Fibroblast of peridontal ligament (primary cell): Measurements from ENCODE around the gene PCDHA6.
"Not testable (repeated sequence)": the region's sequence is repeated elsewhere in the genome, so short reads cannot be mapped to it uniquely, and the experiment has no call there.

Experiments used
- DNase-seq: peaks from one replicate; pipeline ENCODE4 v3.0.0-alpha.2; 2010; ENCODE audit errors: extremely low read depth

Gene PCDHA6

DNA sequence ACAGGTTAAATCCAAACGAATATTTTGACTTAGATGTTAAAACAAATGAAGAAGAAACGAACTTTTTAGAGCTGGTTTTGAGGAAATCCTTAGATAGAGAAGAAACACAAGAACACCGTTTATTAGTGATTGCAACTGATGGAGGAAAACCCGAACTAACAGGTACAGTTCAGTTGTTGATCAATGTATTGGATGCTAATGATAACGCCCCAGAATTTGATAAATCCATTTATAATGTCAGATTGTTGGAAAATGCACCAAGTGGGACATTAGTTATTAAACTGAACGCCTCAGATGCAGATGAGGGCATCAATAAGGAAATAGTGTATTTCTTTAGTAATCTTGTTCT lies 5.5 kb upstream of the PCDHA6 start:
- no peak for DNase-seq

DNA sequence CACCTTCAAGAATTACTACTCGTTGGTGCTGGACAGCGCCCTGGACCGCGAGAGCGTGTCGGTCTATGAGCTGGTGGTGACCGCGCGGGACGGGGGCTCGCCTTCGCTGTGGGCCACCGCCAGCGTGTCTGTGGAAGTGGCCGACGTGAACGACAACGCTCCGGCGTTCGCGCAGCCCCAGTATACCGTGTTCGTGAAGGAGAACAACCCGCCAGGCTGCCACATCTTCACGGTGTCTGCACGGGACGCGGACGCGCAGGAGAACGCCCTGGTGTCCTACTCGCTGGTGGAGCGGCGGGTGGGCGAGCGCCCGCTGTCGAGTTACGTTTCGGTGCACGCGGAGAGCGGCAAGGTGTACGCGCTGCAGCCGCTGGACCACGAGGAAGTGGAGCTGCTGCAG lies 4.8 kb upstream of the PCDHA6 start:
- DNase-seq, result not testable (repeated sequence)

DNA sequence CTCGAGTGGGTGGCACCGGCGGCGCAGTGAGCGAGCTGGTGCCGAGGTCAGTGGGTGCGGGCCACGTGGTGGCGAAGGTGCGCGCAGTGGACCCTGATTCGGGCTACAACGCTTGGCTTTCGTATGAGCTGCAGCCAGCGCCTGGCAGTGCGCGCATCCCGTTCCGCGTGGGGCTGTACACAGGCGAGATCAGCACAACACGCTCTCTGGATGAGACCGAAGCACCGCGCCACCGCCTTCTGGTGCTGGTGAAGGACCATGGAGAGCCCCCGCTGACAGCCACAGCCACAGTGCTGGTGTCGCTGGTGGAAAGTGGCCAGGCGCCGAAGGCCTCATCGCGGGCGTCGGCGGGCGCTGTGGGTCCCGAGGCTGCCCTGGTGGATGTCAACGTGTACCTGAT lies 4.3 kb upstream of the PCDHA6 start:
- DNase-seq, result no peak

DNA sequence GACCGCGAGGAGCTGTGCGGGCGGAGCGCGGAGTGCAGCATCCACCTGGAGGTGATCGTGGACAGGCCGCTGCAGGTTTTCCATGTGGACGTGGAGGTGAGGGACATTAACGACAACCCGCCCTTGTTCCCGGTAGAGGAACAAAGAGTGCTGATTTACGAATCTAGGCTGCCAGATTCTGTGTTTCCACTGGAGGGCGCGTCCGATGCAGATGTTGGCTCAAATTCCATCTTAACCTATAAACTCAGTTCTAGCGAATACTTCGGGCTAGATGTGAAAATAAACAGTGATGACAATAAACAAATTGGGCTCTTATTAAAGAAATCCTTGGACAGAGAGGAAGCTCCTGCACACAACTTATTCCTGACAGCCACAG lies 590 bp downstream of the PCDHA6 start:
- DNase-seq, result no peak

DNA sequence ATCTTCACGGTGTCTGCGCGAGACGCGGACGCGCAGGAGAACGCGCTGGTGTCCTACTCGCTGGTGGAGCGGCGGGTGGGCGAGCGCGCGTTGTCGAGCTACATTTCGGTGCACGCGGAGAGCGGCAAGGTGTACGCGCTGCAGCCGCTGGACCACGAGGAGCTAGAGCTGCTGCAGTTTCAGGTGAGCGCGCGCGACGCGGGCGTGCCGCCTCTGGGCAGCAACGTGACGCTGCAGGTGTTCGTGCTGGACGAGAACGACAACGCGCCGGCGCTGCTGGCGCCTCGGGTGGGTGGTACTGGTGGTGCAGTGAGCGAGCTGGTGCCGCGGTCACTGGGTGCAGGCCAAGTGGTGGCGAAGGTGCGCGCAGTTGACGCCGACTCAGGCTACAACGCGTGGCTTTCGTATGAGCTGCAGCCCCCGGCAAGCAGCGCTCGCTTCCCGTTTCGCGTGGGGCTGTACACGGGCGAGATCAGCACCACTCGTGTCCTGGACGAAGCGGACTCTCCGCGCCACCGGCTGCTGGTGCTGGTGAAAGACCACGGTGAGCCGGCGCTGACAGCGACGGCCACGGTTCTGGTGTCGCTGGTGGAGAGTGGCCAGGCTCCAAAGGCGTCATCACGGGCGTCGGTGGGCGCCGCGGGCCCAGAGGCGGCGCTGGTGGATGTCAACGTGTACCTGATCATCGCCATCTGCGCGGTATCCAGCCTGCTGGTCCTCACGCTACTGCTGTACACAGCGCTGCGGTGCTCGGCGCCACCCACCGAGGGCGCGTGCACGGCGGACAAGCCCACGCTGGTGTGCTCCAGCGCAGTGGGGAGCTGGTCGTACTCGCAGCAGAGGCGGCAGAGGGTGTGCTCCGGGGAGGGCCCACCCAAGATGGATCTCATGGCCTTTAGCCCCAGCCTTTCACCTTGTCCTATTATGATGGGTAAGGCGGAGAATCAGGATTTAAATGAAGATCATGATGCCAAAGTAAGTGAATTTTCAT lies 2.0 kb downstream of the PCDHA6 start:
- DNase-seq, result not testable (repeated sequence)

DNA sequence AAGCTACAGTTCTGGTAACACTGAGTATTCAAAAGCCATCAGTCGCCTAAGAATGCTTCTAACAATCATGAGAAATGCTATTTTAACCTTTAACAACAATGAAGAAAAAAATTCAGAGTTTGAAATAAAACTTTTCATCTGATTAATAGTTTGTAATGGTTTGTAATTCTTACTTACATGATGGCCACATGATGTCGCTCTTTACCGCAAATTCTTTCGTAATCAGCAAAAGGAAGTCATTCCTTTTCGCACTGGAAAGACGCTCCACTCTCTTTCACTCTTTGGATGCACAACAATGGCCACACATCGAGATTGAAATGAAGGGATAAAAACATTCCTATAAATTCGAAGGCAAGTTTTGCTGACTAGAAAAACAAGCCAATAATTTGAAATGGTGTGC lies 6.2 kb downstream of the PCDHA6 start, which contains the start of gene PCDHA7:
TSS of gene PCDHA7 (plus strand) at position 277 of the 400 bp plus-strand sequence. CDS start at position 392, 115 bp downstream.
- DNase-seq, result peak; percentile 4

DNA sequence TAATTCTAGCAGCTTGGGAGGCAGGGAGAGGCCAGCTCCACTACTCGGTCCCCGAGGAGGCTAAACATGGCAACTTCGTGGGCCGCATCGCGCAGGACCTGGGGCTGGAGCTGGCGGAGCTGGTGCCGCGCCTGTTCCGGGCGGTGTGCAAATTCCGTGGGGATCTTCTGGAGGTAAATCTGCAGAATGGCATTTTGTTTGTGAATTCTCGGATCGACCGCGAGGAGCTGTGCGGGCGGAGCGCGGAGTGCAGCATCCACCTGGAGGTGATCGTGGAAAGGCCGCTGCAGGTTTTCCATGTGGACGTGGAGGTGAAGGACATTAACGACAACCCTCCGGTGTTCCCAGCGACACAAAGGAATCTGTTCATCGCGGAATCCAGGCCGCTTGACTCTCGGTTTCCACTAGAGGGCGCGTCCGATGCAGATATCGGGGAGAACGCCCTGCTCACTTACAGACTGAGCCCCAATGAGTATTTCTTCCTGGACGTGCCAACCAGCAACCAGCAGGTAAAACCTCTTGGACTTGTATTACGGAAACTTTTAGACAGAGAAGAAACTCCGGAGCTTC lies 6.8 kb downstream of the PCDHA6 start:
- DNase-seq, result not testable (repeated sequence)

DNA sequence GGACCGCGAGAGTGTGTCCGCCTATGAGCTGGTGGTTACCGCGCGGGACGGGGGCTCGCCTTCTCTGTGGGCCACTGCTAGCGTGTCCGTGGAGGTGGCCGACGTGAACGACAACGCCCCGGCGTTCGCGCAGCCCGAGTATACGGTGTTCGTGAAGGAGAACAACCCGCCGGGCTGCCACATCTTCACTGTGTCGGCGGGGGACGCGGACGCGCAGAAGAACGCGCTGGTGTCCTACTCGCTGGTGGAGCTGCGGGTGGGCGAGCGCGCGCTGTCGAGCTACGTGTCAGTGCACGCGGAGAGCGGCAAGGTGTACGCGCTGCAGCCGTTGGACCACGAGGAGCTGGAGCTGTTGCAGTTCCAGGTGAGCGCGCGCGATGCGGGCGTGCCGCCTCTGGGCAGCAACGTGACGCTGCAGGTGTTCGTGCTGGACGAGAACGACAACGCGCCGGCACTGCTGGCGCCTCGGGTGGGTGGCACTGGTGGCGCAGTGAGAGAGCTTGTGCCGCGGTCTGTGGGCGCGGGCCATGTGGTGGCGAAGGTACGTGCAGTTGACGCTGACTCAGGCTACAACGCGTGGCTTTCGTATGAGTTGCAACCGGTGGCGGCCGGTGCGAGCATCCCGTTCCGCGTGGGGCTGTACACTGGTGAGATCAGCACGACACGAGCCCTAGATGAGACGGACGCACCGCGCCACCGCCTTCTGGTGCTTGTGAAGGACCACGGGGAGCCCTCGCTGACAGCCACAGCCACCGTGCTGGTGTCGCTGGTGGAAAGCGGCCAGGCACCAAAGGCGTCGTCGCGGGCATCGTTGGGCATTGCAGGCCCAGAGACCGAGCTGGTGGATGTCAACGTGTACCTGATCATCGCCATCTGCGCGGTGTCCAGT lies 8.1 kb downstream of the PCDHA6 start:
- no peak for DNase-seq

DNA sequence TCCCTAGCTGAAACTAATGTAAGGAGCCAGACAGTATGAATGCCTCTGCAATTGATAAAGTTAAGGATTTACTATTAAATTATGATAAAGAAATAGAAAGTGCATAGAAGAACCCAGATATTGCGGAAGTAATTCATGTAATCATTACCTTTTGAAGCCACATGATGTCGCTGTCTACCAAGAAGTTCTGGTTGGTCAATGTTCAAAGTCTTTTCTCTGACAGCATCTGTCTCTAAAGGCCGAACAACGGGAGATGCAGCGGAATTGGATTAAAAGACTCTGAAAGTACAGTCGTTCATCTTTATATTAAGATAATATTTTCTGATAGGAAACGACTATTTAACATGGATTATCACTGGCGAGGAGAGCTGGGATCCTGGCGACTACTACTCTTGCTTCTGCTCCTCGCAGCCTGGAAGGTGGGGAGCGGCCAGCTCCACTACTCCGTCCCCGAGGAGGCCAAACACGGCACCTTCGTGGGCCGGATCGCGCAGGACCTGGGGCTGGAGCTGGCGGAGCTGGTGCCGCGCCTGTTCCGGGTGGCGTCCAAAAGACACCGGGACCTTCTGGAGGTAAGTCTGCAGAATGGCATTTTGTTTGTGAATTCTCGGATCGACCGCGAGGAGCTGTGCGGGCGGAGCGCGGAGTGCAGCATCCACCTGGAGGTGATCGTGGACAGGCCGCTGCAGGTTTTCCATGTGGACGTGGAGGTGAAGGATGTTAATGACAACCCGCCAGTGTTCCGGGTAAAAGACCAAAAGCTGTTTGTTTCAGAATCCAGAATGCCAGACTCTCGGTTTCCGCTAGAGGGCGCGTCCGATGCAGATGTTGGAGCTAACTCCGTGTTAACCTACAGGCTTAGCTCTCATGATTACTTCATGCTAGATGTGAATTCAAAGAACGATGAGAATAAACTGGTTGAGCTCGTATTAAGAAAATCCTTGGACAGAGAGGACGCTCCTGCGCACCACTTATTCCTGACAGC lies 13.5 kb downstream of the PCDHA6 start, which contains the start of gene PCDHA8:
TSS of gene PCDHA8 (plus strand) at position 210 of the 985 bp plus-strand sequence. CDS start at position 345, 135 bp downstream.
- DNase-seq, result no peak

DNA sequence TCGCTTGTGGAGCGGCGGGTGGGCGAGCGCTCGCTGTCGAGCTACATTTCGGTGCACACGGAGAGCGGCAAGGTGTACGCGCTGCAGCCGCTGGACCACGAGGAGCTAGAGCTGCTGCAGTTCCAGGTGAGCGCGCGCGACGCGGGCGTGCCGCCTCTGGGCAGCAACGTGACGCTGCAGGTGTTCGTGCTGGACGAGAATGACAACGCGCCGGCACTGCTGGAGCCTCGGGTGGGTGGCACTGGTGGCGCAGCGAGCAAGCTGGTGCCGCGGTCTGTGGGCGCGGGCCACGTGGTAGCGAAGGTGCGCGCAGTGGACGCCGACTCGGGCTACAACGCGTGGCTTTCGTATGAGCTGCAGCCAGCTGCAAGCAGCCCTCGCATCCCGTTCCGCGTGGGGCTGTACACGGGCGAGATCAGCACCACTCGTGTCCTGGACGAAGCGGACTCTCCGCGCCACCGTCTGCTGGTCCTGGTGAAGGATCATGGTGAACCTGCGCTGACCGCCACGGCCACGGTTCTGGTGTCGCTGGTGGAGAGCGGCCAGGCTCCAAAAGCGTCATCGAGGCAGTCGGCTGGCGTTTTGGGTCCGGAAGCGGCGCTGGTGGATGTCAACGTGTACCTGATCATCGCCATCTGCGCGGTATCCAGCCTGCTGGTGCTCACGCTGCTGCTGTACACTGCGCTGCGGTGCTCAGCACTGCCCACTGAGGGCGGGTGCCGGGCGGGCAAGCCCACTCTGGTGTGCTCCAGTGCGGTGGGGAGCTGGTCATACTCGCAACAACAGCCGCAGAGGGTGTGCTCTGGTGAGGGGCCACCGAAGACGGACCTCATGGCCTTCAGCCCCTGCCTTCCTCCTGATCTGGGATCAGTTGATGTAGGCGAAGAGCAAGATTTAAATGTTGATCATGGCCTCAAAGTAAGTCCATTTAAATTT lies 15.3 kb downstream of the PCDHA6 start:
- no peak for DNase-seq

DNA sequence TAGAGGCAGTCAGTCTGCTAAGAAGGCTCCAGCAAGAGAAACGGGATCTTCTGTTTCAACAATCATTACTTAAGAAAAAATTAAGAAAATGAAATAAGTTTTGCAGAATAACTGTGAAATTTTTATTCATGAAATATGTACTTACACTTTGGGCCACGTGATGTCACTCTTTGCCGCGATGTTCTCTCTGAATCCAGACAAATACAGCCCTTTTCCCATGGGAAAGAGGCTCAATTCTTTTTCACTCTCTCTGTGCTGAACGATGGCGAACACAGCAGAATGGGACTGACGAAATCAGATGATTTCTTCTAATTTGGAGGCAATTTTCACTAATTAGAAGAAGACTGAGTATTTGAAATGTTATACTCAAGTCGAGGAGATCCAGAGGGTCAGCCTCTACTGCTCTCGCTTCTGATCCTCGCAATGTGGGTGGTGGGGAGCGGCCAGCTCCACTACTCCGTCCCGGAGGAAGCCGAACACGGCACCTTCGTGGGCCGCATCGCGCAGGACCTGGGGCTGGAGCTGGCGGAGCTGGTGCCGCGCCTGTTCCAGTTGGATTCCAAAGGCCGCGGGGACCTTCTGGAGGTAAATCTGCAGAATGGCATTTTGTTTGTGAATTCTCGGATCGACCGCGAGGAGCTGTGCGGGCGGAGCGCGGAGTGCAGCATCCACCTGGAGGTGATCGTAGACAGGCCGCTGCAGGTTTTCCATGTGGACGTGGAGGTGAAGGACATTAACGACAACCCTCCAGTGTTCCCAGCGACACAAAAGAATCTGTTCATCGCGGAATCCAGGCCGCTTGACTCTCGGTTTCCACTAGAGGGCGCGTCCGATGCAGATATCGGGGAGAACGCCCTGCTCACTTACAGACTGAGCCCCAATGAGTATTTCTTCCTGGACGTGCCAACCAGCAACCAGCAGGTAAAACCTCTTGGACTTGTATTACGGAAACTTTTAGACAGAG lies 20.7 kb downstream of the PCDHA6 start, which contains the start of gene PCDHA9:
TSS of gene PCDHA9 (plus strand) at position 244 of the 964 bp plus-strand sequence. CDS start at position 358, 114 bp downstream.
- DNase-seq, result not testable (repeated sequence)

DNA sequence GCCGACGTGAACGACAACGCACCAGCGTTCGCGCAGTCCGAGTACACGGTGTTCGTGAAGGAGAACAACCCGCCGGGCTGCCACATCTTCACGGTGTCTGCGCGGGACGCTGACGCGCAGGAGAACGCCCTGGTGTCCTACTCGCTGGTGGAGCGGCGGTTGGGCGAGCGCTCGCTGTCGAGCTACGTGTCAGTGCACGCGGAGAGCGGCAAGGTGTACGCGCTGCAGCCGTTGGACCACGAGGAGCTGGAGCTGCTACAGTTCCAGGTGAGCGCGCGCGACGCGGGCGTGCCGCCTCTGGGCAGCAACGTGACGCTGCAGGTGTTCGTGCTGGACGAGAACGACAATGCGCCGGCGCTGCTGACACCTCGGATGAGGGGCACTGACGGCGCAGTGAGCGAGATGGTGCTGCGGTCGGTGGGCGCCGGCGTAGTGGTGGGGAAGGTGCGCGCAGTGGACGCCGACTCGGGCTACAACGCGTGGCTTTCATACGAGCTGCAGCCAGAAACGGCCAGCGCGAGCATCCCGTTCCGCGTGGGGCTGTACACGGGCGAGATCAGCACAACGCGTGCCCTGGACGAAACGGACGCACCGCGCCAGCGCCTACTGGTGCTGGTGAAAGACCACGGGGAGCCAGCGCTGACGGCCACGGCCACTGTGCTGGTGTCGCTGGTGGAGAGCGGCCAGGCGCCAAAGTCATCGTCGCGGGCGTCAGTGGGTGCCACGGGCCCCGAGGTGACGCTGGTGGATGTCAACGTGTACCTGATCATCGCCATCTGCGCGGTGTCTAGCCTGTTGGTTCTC lies 22.3 kb downstream of the PCDHA6 start:
- DNase-seq, result not testable (repeated sequence)

DNA sequence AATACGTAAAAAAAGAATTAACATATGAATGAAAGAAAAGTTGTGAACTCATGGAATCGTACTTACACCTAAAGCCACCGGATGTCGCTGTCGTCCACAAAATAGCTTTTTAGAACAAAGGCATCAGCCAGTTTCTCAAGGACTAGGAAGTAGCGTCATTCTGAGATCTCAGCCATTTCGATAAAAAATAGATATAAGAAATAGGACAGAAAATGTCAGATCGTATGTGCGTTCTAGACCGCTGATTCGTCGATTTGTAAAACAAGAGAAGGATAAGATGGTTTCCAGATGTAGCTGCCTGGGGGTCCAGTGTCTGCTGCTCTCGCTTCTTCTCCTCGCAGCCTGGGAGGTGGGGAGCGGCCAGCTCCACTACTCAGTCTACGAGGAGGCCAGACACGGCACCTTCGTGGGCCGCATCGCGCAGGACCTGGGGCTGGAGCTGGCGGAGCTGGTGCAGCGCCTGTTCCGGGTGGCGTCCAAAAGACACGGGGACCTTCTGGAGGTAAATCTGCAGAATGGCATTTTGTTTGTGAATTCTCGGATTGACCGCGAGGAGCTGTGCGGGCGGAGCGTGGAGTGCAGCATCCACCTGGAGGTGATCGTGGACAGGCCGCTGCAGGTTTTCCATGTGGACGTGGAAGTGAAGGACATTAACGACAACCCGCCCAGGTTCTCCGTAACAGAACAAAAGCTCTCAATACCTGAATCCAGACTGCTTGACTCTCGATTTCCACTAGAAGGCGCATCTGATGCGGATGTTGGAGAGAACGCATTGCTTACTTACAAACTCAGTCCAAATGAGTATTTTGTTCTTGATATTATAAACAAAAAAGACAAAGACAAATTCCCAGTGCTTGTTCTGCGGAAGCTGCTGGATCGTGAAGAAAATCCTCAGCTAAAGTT lies 28.3 kb downstream of the PCDHA6 start, which contains the start of gene PCDHA10:
TSS of gene PCDHA10 (plus strand) at position 126 of the 903 bp plus-strand sequence. CDS start at position 278, 152 bp downstream.
- no peak for DNase-seq

DNA sequence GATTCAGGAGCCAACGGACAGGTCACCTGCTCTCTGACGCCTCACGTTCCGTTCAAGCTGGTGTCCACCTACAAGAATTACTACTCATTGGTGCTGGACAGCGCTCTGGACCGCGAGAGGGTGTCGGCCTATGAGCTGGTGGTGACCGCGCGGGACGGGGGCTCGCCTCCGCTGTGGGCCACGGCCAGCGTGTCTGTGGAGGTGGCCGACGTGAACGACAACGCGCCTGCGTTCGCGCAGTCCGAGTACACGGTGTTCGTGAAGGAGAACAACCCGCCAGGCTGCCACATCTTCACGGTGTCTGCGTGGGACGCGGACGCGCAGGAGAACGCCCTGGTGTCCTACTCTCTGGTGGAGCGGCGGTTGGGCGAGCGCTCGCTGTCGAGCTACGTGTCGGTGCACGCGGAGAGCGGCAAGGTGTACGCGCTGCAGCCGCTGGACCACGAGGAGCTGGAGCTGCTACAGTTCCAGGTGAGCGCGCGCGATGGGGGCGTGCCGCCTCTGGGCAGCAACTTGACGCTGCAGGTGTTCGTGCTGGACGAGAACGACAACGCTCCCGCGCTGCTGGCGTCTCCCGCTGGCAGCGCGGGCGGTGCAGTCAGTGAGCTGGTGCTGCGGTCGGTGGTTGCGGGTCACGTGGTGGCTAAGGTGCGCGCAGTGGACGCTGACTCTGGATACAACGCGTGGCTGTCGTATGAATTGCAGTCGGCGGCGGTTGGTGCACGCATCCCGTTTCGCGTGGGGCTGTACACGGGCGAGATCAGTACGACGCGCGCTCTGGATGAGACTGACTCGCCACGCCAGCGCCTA lies 29.6 kb downstream of the PCDHA6 start:
- DNase-seq, result no peak

DNA sequence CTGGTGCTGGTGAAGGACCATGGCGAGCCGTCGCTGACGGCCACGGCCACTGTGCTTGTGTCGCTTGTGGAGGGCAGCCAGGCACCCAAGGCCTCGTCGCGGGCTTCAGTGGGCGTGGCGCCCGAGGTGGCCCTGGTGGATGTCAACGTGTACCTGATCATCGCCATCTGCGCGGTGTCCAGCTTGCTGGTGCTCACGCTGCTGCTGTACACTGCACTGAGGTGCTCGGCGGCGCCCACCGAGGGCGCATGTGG lies 30.2 kb downstream of the PCDHA6 start:
- DNase-seq, result no peak
